Embryonic facial prominence (tissue), 1 donor: ENCODE results near the gene BMPER.

ENCODE experiments used
- DNase-seq: peaks from one replicate; pipeline ENCODE4 v3.0.0-alpha.2; 2016; ENCODE audit errors: extremely low spot score

Gene BMPER

GRCh38 chr7:34026481-34027190 lies 121.3 kb downstream of the BMPER start:
- DNase-seq = no peak

- DNase-seq = no peak
These were observed 125.8 kb downstream of the BMPER start for GRCh38 chr7:34031156-34031555.

GRCh38 chr7:34034728-34035127 lies 129.4 kb downstream of the BMPER start:
- DNase-seq = no peak

- DNase-seq = no peak
These were observed 130.9 kb downstream of the BMPER start for GRCh38 chr7:34036051-34036920.

- no peak for DNase-seq
These were observed 131.8 kb downstream of the BMPER start for GRCh38 chr7:34036972-34037792.

- no peak for DNase-seq
These were observed 133.6 kb downstream of the BMPER start for GRCh38 chr7:34038816-34039470.

- DNase-seq = no peak
These were observed 136.4 kb downstream of the BMPER start for GRCh38 chr7:34041707-34042106.

- no peak for DNase-seq
These were observed 137.1 kb downstream of the BMPER start for GRCh38 chr7:34042406-34042805.

- DNase-seq = no peak
These were observed 138.3 kb downstream of the BMPER start for GRCh38 chr7:34043461-34044305.

GRCh38 chr7:34044306-34044643 lies 138.9 kb downstream of the BMPER start:
- no peak for DNase-seq

- no peak for DNase-seq
These were observed 139.5 kb downstream of the BMPER start for GRCh38 chr7:34044734-34045353.

GRCh38 chr7:34048445-34048844 lies 143.1 kb downstream of the BMPER start:
- no peak for DNase-seq

- DNase-seq = no peak
These were observed 148.7 kb downstream of the BMPER start for GRCh38 chr7:34054075-34054474.

GRCh38 chr7:34057136-34057535 lies 151.8 kb downstream of the BMPER start:
- DNase-seq = no peak

GRCh38 chr7:34057956-34058355 lies 152.6 kb downstream of the BMPER start:
- no peak for DNase-seq

- no peak for DNase-seq
These were observed 153.4 kb downstream of the BMPER start for GRCh38 chr7:34058801-34059135.

- DNase-seq = no peak
These were observed 153.9 kb downstream of the BMPER start for GRCh38 chr7:34059136-34059828.

GRCh38 chr7:34060196-34060947 lies 155.0 kb downstream of the BMPER start:
- DNase-seq = no peak

GRCh38 chr7:34061149-34061548 lies 155.8 kb downstream of the BMPER start:
- DNase-seq = no peak
